HepG2 (cell line): ENCODE results near the gene NAA16. TPM values are rescaled to one million over a fixed set of nuclear protein-coding genes. Genes with fewer than 3 reads are reported as not detected.

ENCODE experiments used
- ATAC-seq: fragments of 200-7000 bp; cut with Tn5 transposase; 3 replicates; pipeline ENCODE4 v1.9.1; 2020; ENCODE audit warnings: mild to moderate bottlenecking, moderate library complexity
- BruUV-seq: library from RNA; stranded (reverse); fragments of 400-500 nt; replicated peaks from 2 replicates; lab custom pipeline; 2021; lab: Mats Ljungman, UMichigan
- CTCF ChIA-PET: fragments of 300-600 bp; formaldehyde crosslinking; extraction: SDS; loops from one replicate; lab custom pipeline; 2021; ENCODE audit warnings: low total read pairs, inconsistent platforms, low intra/inter-chr PET ratio; lab: Yijun Ruan, JAX
- POLR2A ChIA-PET: fragments of 350-600 bp; sonication (Branson Sonifier 250); formaldehyde crosslinking; loops from one replicate; lab custom pipeline; 2020; ENCODE audit warnings: antibody characterized with exemption, inconsistent platforms; lab: Yijun Ruan, JAX
- DNase-seq: peaks from one replicate; pipeline ENCODE4 v3.0.0-alpha.2; 2015; ENCODE audit warnings: low spot score
- FAIRE-seq: peaks from 3 replicates; lab custom pipeline; 2011; peaks lifted over from hg19 to GRCh38; lab: Jason Lieb, UNC
- H2AFZ ChIP-seq: one replicate; pipeline ENCODE4 v1.6.1; 2011; ENCODE audit warnings: low read length, inconsistent platforms
- H3K27ac ChIP-seq: fragments of 300-600 bp; 3 replicates; pipeline ENCODE4 v1.8.0; 2011; ENCODE audit warnings: mixed run types, mild to moderate bottlenecking, mixed read lengths, low read length, inconsistent platforms; ENCODE audit not compliant: insufficient read depth; ENCODE audit errors: extremely low read length
- H3K27me3 ChIP-seq, 2 experiments: fragments of 200-600 bp in 1 of 2; 2 replicates in 1 of 2; 3 replicates in 1 of 2; pipeline versions ENCODE4 v1.6.0 to v1.8.0; 2011; ENCODE audit warnings: low read length in 2 of 2, mild to moderate bottlenecking in 2 of 2, moderate library complexity in 2 of 2, inconsistent platforms in 1 of 2; ENCODE audit not compliant: insufficient read depth in 2 of 2, control insufficient read depth in 1 of 2
- H3K36me3 ChIP-seq, 2 experiments: fragments of 200-600 bp in 1 of 2; replicated peaks in 1 of 2; 2 replicates in 1 of 2; 3 replicates in 1 of 2; pipeline versions ENCODE4 v1.5.1 to v1.8.0; 2011; ENCODE audit warnings: low read length in 2 of 2, inconsistent platforms in 1 of 2; ENCODE audit not compliant: insufficient read depth in 2 of 2, control insufficient read depth in 1 of 2
- H3K4me1 ChIP-seq: 2 replicates; pipeline ENCODE4 v1.5.1; 2012; ENCODE audit warnings: low read length, inconsistent platforms; ENCODE audit not compliant: insufficient read depth
- H3K4me2 ChIP-seq: 2 replicates; pipeline ENCODE4 v1.6.0; 2011; ENCODE audit warnings: low read depth, low read length, inconsistent platforms
- H3K4me3 ChIP-seq, 3 experiments: fragments of 200-600 bp in 1 of 3; sonication (generic), shearing (Covaris generic) in 1 of 3; replicated peaks in 1 of 3; 2 replicates each; pipeline ENCODE4 v1.5.1; 2011 to 2016; ENCODE audit warnings: low read length in 3 of 3, inconsistent platforms in 2 of 3, low read depth in 2 of 3, mild to moderate bottlenecking in 2 of 3, control low read depth in 1 of 3, mixed read lengths in 1 of 3; ENCODE audit not compliant: insufficient read depth in 1 of 3
- H3K79me2 ChIP-seq: one replicate; pipeline ENCODE4 v1.6.1; 2011; ENCODE audit warnings: low read length, inconsistent platforms; ENCODE audit not compliant: insufficient read depth
- H3K9ac ChIP-seq: 2 replicates; pipeline ENCODE4 v1.6.0; 2011; ENCODE audit warnings: mild to moderate bottlenecking, low read depth, low read length, inconsistent platforms; ENCODE audit not compliant: insufficient read depth
- H3K9me3 ChIP-seq: 2 replicates; pipeline ENCODE4 v1.5.1; 2012; ENCODE audit warnings: mild to moderate bottlenecking, low read length
- H4K20me1 ChIP-seq: 2 replicates; pipeline ENCODE4 v1.6.0; 2011; ENCODE audit warnings: inconsistent platforms, mild to moderate bottlenecking, low read length, moderate library complexity; ENCODE audit not compliant: insufficient read depth
- BCL6 ChIP-seq: IDR thresholded peaks from 2 replicates; pipeline ENCODE4 v1.6.1; 2016; ENCODE audit warnings: missing genetic modification reagents, missing compliant biosample characterization
- BRD4 ChIP-seq: sonication (generic); formaldehyde crosslinking; IDR thresholded peaks from 2 replicates; pipeline ENCODE4 v1.4.0; 2020; ENCODE audit warnings: missing genetic modification reagents
- KLF9 ChIP-seq: IDR thresholded peaks from 2 replicates; pipeline ENCODE4 v1.6.1; 2016; ENCODE audit warnings: low read depth
- MATR3 ChIP-seq: sonication (generic); formaldehyde crosslinking; IDR thresholded peaks from 2 replicates; pipeline ENCODE4 v1.4.0; 2020; ENCODE audit warnings: missing genetic modification reagents
- MAZ ChIP-seq, 2 experiments: sonication (generic) in 1 of 2; formaldehyde crosslinking in 1 of 2; IDR thresholded peaks; 2 replicates each; pipeline versions ENCODE4 v1.5.0 to v1.6.1; 2012 to 2020; ENCODE audit warnings: low read depth in 2 of 2, mild to moderate bottlenecking in 2 of 2, borderline replicate concordance in 1 of 2, improper control_type of control experiment in 1 of 2, low read length in 1 of 2, missing genetic modification reagents in 1 of 2, moderate library complexity in 1 of 2
- SETDB1 ChIP-seq: sonication (generic); formaldehyde crosslinking; IDR thresholded peaks from 2 replicates; pipeline ENCODE4 v1.5.1; 2020; ENCODE audit warnings: missing genetic modification reagents, mild to moderate bottlenecking, borderline replicate concordance
- ZNF441 ChIP-seq: sonication (generic); formaldehyde crosslinking; IDR thresholded peaks from 2 replicates; pipeline ENCODE4 v1.7.0; 2021; ENCODE audit warnings: missing genetic modification reagents, borderline replicate concordance
- ZNF589 ChIP-seq: sonication (generic); formaldehyde crosslinking; conservative IDR thresholded peaks from 2 replicates; pipeline ENCODE4 v1.8.0; 2022; ENCODE audit warnings: mild to moderate bottlenecking, moderate library complexity, missing genetic modification reagents
- WGBS: methylation state at CpG from one replicate; pipeline ENCODE4 v1.1.6; 2017; ENCODE audit warnings: low lambda C conversion rate; 5-methylcytosine and 5-hydroxymethylcytosine counted together
- in situ Hi-C: cut with HindIII; loops from 2 replicates; pipeline ENCODE4 v1.10.0; 2017; ENCODE audit warnings: low pct_unique_long_range_greater_than_20kb; ENCODE audit not compliant: extremely low pct_ligation_motif_present
- intact Hi-C: fragments of 100-400 bp; cut with micrococcal nuclease; formaldehyde crosslinking; loops from one replicate; pipeline ENCODE4 v1.10.0; 2022; ENCODE audit not compliant: unreplicated experiment
- polyA plus RNA-seq, 8 experiments: library from polyadenylated mRNA; depleted of rRNA in 3 of 8; stranded (reverse) in 7 of 8; unstranded in 1 of 8; fragments of >200 nt; fragmentation: Illumina TruSeq in 4 of 8; extraction: Trizol in 4 of 8; gene quantifications; 2 replicates each; pipeline versions ENCODE4 v1.2.1 to v1.2.3, GENCODE V29; 2011 to 2016; ENCODE audit warnings: low read depth in 4 of 8, missing spikeins in 1 of 8, mixed read lengths in 1 of 8; ENCODE audit not compliant: insufficient read depth in 1 of 8
- total RNA-seq, 5 experiments: library from RNA; depleted of rRNA; stranded (reverse); fragments of >200 nt; fragmentation: Illumina TruSeq; extraction: Trizol; gene quantifications; 2 replicates each; pipeline ENCODE4 v1.2.3, GENCODE V29; 2016; ENCODE audit warnings: low read depth in 1 of 5
- TF ChIP-seq, protein P1 (sequence below): sonication (generic); formaldehyde crosslinking; IDR thresholded peaks from 2 replicates; pipeline ENCODE4 v1.8.1; 2023; ENCODE audit warnings: mild to moderate bottlenecking, moderate library complexity, missing genetic modification reagents
- TF ChIP-seq, protein P2 (sequence below): sonication (generic); formaldehyde crosslinking; conservative IDR thresholded peaks from 2 replicates; pipeline ENCODE4 v1.8.0; 2022; ENCODE audit warnings: mild to moderate bottlenecking, moderate library complexity, missing genetic modification reagents
- TF ChIP-seq, protein P3 (sequence below): IDR thresholded peaks from 2 replicates; pipeline ENCODE4 v1.6.1; 2016; ENCODE audit warnings: mild to moderate bottlenecking, missing biosample characterization, missing genetic modification reagents
- TF ChIP-seq, protein P4 (sequence below): conservative IDR thresholded peaks from 2 replicates; pipeline ENCODE4 v1.6.1; 2018; ENCODE audit warnings: missing genetic modification reagents
- TF ChIP-seq, protein P5 (sequence below): sonication (generic); formaldehyde crosslinking; IDR thresholded peaks from 2 replicates; pipeline ENCODE4 v1.4.0; 2020; ENCODE audit warnings: missing genetic modification reagents

The NAA16 gene
- total and polyA plus RNA-seq, 2 of the 13 experiments (the other 11 are each of a cell fraction or from before 2014, with no cell fraction given), result 9.2 to 15.1 TPM

DNA sequence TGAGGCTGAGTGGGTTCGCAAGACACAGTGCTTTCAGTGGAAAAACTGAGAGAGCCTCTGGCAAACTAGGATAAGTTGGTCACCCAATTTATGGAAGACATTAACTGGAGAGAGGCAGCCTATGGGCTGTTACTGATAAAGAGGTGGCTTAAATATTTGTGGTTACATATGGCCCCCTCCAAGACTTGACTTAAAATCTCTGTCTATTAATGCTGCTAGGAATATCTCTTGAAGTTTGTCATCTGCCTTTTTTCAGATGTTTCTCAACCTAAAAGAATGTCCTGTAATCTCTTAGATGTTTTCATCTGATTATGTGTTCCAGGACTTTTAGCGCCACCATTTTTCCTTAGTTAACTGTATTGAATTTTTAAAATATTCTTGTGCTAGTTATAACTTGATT, 54.6 kb downstream of the NAA16 start:
- Histone ChIP-seq H3K36me3 (peaks cover 10 to 68% of the 10 kb centered on the region in 2 experiments), H3K4me3 (no peak overlapping the region), H3K9me3 (no peaks in the 10 kb centered on the region), H3K27me3 (no peaks in the 10 kb centered on the region), H2AFZ (no peak overlapping the region), H3K79me2 (no peaks in the 10 kb centered on the region), H4K20me1 (no peaks in the 10 kb centered on the region), H3K9ac (no peak overlapping the region), H3K4me1 (peaks cover 18% of the 10 kb centered on the region), H3K27ac (no peak overlapping the region), H3K4me2 (no peak overlapping the region)
- TF ChIP-seq MATR3, result no peak
- TF ChIP-seq, protein P1, sequence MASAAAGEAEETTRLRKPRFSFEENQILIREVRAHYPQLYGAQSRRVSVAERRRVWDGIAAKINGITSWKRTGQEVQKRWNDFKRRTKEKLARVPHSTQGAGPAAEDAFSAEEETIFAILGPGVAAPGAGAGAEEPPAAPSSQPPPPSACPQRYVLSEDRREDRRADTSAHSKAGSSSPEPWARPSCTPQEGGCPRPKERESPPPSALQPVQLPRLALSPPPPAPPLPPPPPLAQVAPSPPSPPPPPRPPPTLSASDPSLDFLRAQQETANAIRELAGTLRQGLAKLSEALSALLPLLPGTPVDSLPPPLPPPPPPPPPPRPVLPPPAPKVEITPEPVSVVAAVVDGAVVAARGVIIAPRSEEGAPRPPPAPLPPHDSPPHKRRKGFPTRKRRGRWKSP (CRISPR knock-in tag), result no peak
- no peak for TF ChIP-seq BRD4 (CRISPR knock-in tag)
- no peak for TF ChIP-seq SETDB1 (CRISPR knock-in tag)
- no peak for TF ChIP-seq ZNF589 (CRISPR knock-in tag)
- no peak for TF ChIP-seq KLF9 (CRISPR knock-in tag)
- TF ChIP-seq ZNF441, result no peak
- no peak for TF ChIP-seq BCL6 (CRISPR knock-in tag)
- TF ChIP-seq, protein P2, sequence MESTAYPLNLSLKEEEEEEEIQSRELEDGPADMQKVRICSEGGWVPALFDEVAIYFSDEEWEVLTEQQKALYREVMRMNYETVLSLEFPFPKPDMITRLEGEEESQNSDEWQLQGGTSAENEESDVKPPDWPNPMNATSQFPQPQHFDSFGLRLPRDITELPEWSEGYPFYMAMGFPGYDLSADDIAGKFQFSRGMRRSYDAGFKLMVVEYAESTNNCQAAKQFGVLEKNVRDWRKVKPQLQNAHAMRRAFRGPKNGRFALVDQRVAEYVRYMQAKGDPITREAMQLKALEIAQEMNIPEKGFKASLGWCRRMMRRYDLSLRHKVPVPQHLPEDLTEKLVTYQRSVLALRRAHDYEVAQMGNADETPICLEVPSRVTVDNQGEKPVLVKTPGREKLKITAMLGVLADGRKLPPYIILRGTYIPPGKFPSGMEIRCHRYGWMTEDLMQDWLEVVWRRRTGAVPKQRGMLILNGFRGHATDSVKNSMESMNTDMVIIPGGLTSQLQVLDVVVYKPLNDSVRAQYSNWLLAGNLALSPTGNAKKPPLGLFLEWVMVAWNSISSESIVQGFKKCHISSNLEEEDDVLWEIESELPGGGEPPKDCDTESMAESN (CRISPR knock-in tag), result no peak
- TF ChIP-seq, protein P3, sequence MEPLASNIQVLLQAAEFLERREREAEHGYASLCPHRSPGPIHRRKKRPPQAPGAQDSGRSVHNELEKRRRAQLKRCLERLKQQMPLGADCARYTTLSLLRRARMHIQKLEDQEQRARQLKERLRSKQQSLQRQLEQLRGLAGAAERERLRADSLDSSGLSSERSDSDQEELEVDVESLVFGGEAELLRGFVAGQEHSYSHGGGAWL (CRISPR knock-in tag), result no peak
- TF ChIP-seq, protein P4, sequence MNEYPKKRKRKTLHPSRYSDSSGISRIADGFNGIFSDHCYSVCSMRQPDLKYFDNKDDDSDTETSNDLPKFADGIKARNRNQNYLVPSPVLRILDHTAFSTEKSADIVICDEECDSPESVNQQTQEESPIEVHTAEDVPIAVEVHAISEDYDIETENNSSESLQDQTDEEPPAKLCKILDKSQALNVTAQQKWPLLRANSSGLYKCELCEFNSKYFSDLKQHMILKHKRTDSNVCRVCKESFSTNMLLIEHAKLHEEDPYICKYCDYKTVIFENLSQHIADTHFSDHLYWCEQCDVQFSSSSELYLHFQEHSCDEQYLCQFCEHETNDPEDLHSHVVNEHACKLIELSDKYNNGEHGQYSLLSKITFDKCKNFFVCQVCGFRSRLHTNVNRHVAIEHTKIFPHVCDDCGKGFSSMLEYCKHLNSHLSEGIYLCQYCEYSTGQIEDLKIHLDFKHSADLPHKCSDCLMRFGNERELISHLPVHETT (CRISPR knock-in tag), result no peak
- TF ChIP-seq, protein P5, sequence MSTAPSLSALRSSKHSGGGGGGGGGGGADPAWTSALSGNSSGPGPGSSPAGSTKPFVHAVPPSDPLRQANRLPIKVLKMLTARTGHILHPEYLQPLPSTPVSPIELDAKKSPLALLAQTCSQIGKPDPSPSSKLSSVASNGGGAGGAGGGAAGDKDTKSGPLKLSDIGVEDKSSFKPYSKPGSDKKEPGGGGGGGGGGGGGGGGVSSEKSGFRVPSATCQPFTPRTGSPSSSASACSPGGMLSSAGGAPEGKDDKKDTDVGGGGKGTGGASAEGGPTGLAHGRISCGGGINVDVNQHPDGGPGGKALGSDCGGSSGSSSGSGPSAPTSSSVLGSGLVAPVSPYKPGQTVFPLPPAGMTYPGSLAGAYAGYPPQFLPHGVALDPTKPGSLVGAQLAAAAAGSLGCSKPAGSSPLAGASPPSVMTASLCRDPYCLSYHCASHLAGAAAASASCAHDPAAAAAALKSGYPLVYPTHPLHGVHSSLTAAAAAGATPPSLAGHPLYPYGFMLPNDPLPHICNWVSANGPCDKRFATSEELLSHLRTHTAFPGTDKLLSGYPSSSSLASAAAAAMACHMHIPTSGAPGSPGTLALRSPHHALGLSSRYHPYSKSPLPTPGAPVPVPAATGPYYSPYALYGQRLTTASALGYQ (CRISPR knock-in tag), result no peak
- TF ChIP-seq MAZ (IDR thresholded peaks at IDR 0.05; ENCODE audit: borderline replicate concordance, low read depth, low read length), result no peak
- no peak for TF ChIP-seq MAZ (CRISPR knock-in tag; IDR thresholded peaks at IDR 0.05; ENCODE audit: low read depth)
- FAIRE-seq (no peak), DNase-seq (no peak), ATAC-seq (no peak)
- POLR2A ChIA-PET, result no interaction called here
- WGBS, result 98% methylated on average over 2 of the region's 2 CpGs
- in situ Hi-C loops, result no loop called here
- CTCF ChIA-PET, result no interaction called here
- BruUV-seq, result no TSS peak
- intact Hi-C loops, result no loop called here
